GM21367 (cell line): ENCODE measurements around the gene IP6K1.

Source experiments
- ATAC-seq: cut with Tn5 transposase; IDR thresholded peaks from one replicate; pipeline ENCODE4 v1.9.1; 2021; ENCODE audit not compliant: unreplicated experiment

The IP6K1 gene

GRCh38 chr3:49725906-49726681 lies 60.2 kb downstream of the IP6K1 start:
- no peak for ATAC-seq

DNA sequence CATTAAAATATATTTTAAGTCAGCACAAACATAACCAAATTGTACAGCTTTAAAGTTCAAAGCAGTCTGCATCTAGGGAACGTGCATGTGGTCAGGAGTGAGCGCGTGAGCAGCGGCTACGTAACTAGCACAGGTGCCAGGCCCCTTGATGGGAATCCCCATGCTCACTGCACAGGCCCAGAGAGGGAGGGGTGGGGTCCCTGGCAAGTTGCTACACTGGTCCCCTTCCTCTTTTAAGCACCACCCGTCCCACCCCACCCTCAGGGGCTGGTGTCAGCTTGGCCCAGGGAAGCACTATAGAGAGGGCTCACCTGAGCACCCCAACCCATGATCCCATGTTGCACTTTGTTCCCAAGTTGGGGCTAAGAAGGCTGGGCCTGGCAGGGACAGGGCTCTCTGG lies 61.8 kb downstream of the IP6K1 start:
- no peak for ATAC-seq

GRCh38 chr3:49723628-49724551 lies 62.5 kb downstream of the IP6K1 start, which contains the start of gene GMPPB:
TSS of gene GMPPB (minus strand) at chr3:49723951. CDS start at chr3:49723726, 225 bp downstream.
- peak; percentile 63 for ATAC-seq

- ATAC-seq, result no peak
These were observed 63.1 kb downstream of the IP6K1 start for GRCh38 chr3:49723296-49723627.

DNA sequence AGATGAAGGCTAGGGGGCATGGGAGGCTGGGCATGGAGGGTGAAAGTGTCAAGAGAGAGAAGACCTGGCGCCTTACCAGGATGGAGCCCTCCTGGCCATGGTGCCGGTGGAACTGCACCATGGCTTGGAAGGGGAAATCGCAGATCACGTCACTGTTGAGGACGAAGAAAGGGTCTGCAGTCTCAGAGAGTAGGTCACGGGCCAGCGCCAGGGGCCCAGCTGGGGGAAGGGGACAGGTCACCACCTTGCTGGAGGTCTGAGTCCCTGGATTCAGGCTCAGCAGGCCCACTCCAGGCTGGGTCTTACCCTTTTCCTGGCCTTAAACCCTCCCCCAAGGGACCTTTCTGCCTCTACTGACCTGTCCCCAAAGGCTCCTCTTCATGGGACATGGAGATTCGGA lies 63.4 kb downstream of the IP6K1 start:
- ATAC-seq, result no peak

DNA sequence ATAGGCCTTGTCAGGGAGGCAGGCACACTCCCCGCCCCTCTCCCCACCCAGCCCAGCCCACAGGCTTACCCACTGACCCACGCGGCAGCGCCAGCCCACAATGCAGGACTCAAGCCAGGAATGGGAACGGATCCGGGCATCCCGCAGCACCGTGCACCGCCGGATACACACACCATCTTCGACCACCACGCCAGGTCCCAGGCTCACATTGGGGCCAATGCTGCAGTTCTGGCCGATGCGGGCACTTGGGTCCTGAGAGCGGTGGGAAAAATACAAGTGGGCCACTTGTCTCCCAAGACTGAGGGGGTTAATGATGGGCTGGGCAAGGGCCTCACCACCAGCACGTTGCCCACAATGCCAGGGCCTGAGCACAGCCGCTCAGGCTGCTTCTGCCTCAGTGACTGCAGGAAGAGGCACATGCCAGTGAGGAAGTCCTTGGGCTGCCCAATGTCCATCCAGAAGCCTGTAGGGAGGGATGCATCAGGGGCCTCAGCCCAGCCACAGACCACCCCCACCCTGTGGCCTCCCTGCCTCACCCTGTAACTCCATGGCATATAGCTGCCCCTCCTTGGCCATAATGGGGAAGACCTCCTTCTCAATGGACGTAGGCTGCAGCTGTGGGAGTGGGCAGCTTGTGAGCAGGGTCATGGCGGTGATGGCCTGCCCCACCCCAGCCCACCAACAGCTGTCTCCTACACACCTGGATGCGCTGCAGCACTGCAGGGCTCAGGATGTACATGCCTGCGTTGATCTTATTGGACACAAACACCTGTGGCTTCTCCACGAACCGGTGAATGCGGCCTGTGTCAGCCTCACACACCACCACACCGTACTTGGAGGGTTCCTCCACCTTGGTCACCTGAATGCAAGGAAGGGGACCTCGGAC lies 64.2 kb downstream of the IP6K1 start:
- ATAC-seq, result no peak

GRCh38 chr3:49721596-49721895 lies 64.8 kb downstream of the IP6K1 start:
- ATAC-seq, result no peak

DNA sequence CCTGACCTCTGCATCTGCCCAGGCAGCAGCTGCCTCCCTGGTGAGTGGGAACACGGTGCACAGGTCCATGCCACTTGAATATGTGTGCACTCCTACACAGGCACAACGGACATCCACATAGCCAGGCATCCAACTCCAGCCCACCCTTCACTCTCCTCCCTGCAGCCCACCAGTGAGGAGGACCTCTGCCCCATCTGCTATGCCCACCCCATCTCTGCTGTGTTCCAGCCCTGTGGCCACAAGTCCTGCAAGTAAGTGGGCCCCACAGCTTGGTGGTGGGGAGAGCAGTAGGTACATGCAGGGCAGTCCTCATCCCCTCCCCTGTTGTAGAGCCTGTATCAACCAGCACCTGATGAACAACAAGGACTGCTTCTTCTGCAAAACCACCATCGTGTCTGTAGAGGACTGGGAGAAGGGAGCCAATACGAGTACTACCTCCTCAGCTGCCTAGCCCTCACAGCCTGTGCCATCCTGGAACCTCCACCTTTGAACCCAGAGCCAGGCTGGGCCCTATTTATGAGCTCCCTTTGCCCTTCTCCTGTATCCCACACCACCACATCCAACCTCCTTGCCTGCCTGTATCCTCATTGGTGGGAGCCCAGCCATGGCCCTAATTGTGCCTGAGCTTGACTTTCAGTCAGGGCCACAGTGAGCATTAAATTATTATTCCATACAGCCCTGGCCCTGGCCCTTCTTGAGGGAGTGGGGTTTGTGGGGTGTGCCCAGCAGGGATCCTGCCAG lies 65.3 kb downstream of the IP6K1 start:
- ATAC-seq, result no peak

DNA sequence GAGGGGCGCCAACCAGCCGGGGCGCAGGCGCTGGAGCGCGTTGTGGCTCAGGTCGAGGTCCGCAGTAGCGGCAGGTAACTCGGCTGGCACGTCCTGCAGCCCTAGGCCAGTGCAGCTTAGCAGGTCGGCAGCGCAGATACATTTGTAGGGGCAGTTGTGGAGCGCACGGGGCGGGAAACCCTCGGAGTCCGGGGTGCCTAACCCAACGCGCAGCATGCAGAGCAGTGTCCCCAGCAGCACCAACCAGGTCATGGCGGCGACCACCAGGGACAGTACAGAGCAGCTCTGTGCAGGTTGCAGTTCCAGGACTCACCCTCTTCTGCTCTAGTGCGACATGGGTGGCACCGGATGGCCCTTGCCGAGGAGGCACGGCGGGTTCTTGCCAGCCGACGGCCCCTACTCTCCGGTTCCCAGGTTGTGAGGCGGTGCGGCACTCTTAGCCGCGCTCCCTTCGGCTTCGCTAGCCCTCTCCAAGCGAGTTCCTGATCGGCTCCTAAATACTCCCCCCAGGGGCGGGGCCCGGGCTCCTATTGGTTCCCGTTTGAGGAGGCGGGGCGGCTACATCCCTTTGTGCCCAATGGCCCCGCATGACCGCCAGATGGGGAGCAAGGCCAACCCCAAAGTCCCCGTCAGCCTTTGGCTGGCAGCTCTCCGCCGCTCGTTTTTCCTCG lies 67.0 kb downstream of the IP6K1 start, which contains the start of gene AMIGO3:
AMIGO3 (minus strand) TSS at position 471 of the 671 bp plus-strand sequence; CDS start at position 252, 219 bp downstream.
- peak; percentile 38 for ATAC-seq

DNA sequence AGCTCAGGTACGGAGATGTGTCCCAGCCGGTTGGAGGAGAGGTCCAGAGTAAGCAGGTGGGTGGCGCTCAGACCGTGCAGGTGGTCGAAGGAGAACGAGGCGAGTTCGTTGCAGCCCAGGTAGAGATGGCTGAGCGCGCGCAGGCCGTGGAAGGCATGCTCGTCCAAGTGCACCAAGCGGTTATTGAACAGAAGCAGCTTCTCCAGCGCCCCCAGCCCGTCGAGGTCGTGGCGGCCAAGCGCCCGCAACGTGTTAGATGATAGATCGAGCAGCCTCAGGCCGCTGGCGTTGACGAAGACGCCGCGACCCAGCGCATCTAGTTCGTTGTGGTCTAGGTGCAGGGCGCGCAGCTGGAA lies 67.5 kb downstream of the IP6K1 start:
- no peak for ATAC-seq

GRCh38 chr3:49717959-49718857 lies 68.1 kb downstream of the IP6K1 start:
- ATAC-seq, result no peak

DNA sequence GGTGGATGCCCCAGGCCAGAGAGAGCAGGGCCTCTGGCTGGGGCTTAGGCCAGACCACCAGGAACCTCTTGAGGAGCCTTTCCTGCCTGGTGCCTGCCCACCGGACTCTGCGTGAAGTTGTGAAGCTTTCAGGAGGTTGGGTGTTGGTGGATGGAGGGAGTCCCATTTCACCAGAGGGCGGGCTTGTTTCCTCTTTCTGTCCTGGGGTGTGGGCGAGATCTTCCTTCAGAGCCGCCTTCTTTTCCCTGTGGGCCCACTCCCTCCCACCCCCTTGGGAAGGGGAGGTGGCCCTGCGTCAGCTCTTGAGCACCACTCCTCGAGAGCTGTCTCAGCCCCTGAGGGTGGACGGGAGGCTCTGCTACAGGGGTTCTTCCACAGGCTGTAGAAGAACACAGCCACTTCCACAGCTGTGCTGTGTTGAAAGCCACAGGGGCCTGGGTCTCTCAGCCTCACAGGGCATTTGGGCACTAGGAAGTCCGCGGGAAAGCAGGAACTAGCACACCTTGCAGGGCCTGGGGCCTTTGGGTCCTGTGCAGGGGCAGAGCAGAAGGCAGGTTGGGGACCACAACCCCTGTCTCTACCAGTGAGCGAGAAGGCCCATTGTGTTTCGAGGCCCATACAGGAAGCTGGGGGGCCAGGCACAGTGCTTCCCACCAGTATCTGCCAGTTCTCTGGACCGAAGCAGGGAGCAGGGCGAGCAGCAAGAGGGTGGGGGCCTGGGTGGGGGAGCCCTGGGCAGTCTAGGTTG lies 69.0 kb downstream of the IP6K1 start:
- ATAC-seq, result no peak

- ATAC-seq, result no peak
These were observed 69.6 kb downstream of the IP6K1 start for GRCh38 chr3:49716691-49717210.

DNA sequence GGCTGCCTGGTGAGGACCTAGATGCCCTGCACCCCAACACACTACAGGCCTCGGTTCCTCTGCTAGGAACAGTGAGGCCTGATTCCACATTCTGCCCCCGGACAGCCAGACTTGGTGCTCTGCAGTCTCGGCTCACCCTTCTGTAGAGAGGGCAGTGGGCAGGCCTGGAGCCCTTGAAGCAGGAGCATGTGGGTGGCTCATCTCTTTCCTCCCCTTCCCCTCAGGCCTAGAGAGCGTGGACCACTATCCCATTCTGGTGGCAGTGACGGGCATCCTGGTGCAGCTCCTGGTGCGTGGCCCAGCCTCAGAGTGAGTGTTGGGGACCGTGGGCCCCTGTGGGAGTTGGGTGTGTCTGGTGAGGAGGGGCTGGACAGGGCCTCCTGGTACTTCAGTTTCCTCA lies 70.2 kb downstream of the IP6K1 start:
- no peak for ATAC-seq

DNA sequence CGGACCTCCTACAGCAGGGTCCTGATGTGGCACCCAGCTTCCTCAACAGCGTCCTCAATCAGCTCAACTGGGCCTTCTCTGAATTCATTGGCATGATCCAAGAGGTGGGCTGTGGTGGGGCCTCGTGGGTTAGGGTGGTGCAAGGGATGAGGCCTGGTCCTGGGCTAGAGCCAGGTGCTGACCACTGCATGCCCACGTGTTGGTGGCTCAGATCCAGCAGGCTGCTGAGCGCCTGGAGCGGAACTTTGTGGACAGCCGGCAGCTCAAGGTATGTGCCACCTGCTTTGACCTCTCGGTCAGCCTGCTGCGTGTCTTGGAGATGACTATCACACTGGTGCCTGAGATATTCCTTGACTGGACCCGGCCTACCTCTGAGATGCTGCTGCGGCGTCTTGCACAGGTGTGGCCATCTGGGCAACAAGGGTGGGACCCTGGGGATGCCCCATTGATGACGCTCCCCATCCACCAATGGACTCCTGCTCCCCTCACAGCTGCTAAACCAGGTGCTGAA lies 70.7 kb downstream of the IP6K1 start:
- ATAC-seq, result no peak

DNA sequence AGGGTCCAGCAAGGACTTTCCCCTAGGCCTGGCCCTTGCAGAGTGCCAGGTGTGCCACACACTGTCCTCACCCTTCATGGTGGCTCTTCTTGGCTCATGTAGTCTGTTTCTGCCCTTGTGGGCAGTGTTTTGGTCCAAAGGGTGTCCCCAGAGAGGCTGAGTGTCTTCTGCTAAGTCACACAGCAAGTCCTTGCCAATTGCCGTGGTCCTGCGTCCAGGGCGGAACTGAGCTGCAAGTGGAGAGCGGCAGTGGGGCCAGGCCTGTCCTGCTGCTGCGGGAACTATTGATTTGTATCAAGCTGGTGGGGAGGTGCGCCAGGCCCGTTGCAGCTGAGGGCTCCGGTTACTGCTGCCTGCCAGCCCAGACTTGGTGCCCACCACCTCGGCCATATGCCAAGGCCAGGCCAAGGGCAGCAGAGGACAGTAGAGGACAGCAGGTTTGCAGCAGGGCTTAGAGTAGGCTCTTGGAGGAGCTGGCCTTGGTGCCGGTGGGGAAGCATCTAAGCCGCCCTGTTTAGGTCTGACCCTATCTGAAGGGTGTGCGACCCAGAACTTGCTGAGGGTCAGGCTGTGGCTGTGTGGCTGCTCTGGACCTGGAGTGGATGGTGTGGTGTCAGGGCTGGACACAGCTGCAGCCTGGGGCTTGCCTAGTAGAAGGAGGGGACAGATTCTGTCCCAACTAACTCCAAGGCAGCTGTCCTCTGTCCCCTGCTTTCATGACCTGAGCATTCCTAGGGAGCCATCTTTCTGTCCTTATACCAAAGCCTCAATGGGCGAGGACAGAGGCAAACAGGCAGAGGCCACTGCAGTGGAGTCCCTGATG lies 71.4 kb downstream of the IP6K1 start:
- no peak for ATAC-seq
